RPMI7951 (cell line): Measurements from ENCODE around the gene SUSD3. TPM values are rescaled to one million over a fixed set of nuclear protein-coding genes. Genes with fewer than 3 reads are reported as not detected.

Experiments
- total RNA-seq: library from RNA; depleted of rRNA; stranded (reverse); fragments of >200 nt; shearing (Covaris generic); gene quantifications from 2 replicates; pipeline ENCODE4 v1.2.3, GENCODE V29; 2014; rRNA removed

SUSD3 gene
- total RNA-seq, 1 experiment from 2014 or later, result 0.72 TPM

Other genes starting within 250 kb of the SUSD3 start
- gene ZNF484, start 180.7 kb upstream of the SUSD3 start, total RNA-seq, result 7.4 and 8.8 TPM in 2 replicates
- gene FGD3, start 111.2 kb upstream of the SUSD3 start, total RNA-seq, result not detected in 2 replicates
- 179 and 201 TPM in 2 replicates for gene CARD19, start 37.5 kb downstream of the SUSD3 start, total RNA-seq
- gene NINJ1, start 75.5 kb downstream of the SUSD3 start, total RNA-seq, result 56.2 and 64.6 TPM in 2 replicates
- not detected in 2 replicates for gene WNK2, start 125.4 kb downstream of the SUSD3 start, total RNA-seq